ENCODE measurements around the gene RIT1. TPM values are rescaled to one million over a fixed set of nuclear protein-coding genes. Genes with fewer than 3 reads are reported as not detected.
A peak's percentile ranks its signal among the peaks of the same experiment; 100 is the strongest.
"Not testable (repeated sequence)": the region's sequence is repeated elsewhere in the genome, so short reads cannot be mapped to it uniquely, and the experiment has no call there.

RIT1 gene
- total RNA-seq, 2 experiments from 2014 or later, result 21.6 to 24.1 TPM

DNA sequence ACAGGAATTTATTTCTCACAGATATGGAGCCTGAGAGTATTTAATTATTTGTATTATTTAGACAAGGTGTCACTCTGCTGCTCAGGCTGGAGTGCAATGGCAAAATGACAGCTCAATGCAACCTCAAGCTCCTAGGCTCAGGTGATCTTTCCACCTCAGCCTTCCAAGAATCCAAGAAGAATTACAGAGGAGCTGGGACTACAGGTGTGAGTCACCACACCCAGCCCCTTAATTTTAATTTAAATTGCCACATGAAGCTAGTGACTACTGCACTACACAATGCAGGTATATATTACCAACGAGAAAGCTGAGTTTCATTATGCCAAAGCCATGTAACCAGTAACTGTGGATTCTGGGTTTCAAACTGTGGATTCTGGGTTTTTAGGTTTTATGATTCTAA lies 20.9 kb upstream of the RIT1 start:
- DNase-seq (no peak), ATAC-seq (no peak)
- Mint-ChIP-seq H3K4me1 (ENCODE audit: low read depth) (peaks cover 39% of the 10 kb centered on the region), H3K36me3 (ENCODE audit: low read depth) (peaks cover 43% of the 10 kb centered on the region), H3K27me3 (no peaks in the 10 kb centered on the region), H3K9me3 (no peaks in the 10 kb centered on the region), H3K27ac (peak overlapping the region; percentile 27), H3K4me3 (no peak overlapping the region)
- CTCF ChIA-PET, result interaction anchor here (0.6 to 6.1 kb wide), 7 partner anchors 10 to 134 kb away, joined by 3 to 78 read pairs (median 3); no protein-coding TSS in a partner anchor
- intact Hi-C loops (cut with micrococcal nuclease), result no loop called here
- POLR2A ChIA-PET, result interaction anchor here (0.7 to 6.0 kb wide), 9 partner anchors 10 to 64 kb away, joined by 3 to 46 read pairs (median 4); partner anchors contain the start of gene ARHGEF2
- TF ChIP-seq, protein P1, sequence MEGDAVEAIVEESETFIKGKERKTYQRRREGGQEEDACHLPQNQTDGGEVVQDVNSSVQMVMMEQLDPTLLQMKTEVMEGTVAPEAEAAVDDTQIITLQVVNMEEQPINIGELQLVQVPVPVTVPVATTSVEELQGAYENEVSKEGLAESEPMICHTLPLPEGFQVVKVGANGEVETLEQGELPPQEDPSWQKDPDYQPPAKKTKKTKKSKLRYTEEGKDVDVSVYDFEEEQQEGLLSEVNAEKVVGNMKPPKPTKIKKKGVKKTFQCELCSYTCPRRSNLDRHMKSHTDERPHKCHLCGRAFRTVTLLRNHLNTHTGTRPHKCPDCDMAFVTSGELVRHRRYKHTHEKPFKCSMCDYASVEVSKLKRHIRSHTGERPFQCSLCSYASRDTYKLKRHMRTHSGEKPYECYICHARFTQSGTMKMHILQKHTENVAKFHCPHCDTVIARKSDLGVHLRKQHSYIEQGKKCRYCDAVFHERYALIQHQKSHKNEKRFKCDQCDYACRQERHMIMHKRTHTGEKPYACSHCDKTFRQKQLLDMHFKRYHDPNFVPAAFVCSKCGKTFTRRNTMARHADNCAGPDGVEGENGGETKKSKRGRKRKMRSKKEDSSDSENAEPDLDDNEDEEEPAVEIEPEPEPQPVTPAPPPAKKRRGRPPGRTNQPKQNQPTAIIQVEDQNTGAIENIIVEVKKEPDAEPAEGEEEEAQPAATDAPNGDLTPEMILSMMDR (IDR thresholded peaks at IDR 0.05), result no peak

DNA sequence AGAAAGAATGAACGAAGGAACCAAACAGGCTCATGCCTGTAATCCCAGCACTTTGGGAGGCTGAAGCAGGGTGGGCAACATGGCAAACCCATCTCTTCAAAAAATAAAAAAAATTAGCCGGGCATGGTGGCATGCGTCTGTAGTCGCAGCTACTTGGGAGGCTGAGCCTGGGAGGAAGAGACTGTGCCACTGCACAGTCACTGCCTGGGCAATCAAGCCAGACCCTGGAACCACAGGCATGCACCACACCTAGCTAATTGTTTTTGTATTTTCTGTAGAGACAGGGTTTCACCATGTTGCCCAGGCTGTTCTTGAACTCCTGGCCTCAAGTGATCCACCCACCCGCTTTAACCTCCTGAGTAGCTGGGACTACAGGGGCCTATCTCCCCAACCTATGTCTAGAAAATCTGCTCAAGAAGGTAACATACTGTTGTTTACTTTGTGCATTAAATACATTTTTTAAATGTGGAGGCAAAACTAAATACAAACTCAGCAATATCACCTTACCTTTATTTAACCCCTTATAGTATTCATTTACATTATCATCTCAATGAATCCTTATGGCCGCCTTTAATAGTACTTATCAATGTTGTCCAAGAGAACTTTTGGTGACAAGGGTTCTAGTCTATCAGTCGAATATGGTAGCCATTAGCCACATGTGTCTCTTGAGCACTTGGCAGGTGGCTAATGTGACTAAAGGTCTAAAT lies 20.3 kb upstream of the RIT1 start:
- no peak overlapping the region for H3K4me3 Mint-ChIP-seq
- peaks cover 49% of the 10 kb centered on the region for H3K36me3 Mint-ChIP-seq (ENCODE audit: low read depth)
- POLR2A ChIA-PET, result interaction anchor here (0.5 to 6.0 kb wide), 8 partner anchors 10 to 1765 kb away, joined by 3 to 46 read pairs (median 4); partner anchors contain the start of gene ARHGEF2
- intact Hi-C loops (cut with micrococcal nuclease), result no loop called here
- no peaks in the 10 kb centered on the region for H3K27me3 Mint-ChIP-seq
- CTCF ChIA-PET, result interaction anchor here (1.2 to 6.1 kb wide), 4 partner anchors 45 to 135 kb away, joined by 3 to 78 read pairs (median 12); partner anchors contain the start of genes LAMTOR2 and UBQLN4
- H3K4me1 Mint-ChIP-seq (ENCODE audit: low read depth), result peaks cover 39% of the 10 kb centered on the region
- TF ChIP-seq, protein P1 (IDR thresholded peaks at IDR 0.05), result no peak
- ATAC-seq (no peak), DNase-seq (no peak)
- H3K9me3 Mint-ChIP-seq, result no peaks in the 10 kb centered on the region
- H3K27ac Mint-ChIP-seq, result peak overlapping the region; percentile 27

DNA sequence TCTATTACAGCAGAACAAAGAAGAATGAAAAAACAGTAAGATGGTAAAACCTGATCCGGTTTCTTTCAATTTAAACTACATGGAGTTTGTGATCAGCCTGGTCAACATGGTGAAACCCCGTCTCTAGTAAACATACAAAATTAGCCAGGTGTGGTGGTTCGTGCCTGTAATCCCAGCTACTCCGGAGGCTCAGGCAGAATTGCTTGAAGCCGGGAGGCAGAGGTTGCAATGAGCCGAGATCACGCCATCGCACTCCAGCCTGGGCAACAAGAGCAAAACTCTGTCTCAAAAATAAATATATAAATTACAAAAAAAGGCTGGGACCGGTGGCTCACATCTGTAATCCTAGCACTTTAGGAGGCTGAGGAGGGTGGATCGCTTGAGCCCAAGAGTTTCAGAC lies 19.6 kb upstream of the RIT1 start:
- H3K9me3 Mint-ChIP-seq, result not testable (repeated sequence)
- CTCF ChIA-PET, result interaction anchor here (1.2 to 6.1 kb wide), 4 partner anchors 48 to 123 kb away, joined by 3 to 78 read pairs (median 6); partner anchors contain the start of genes ARHGEF2, LAMTOR2 and UBQLN4
- H3K4me3 Mint-ChIP-seq, result peak overlapping the region; percentile 38

GRCh38 chr1:155929057-155929456 lies 17.9 kb upstream of the RIT1 start:
- H3K4me3 Mint-ChIP-seq, result no peak overlapping the region
- H3K36me3 Mint-ChIP-seq (ENCODE audit: low read depth), result peaks cover 56% of the 10 kb centered on the region
- POLR2A ChIA-PET, result interaction anchor here (0.6 to 5.5 kb wide), 3 partner anchors 7 to 100 kb away, joined by 3 to 35 read pairs (median 18); partner anchors contain the start of gene ARHGEF2

More for the DNA sequence above, 19.6 kb upstream of the RIT1 start:
- H3K27ac Mint-ChIP-seq, result peak overlapping the region; percentile 70
- POLR2A ChIA-PET, result interaction anchor here (0.5 to 6.0 kb wide), 6 partner anchors 9 to 1764 kb away, joined by 3 to 46 read pairs (median 11); partner anchors contain the start of gene ARHGEF2
- H3K27me3 Mint-ChIP-seq; intact Hi-C loops (cut with micrococcal nuclease); DNase-seq; ATAC-seq: not testable (repeated sequence)
- peaks cover 36% of the 10 kb centered on the region for H3K4me1 Mint-ChIP-seq (ENCODE audit: low read depth)
- peaks cover 52% of the 10 kb centered on the region for H3K36me3 Mint-ChIP-seq (ENCODE audit: low read depth)

GRCh38 chr1:155925506-155925905 lies 14.4 kb upstream of the RIT1 start:
- H3K9me3 Mint-ChIP-seq, result no peaks in the 10 kb centered on the region
- peaks cover 57% of the 10 kb centered on the region for H3K36me3 Mint-ChIP-seq (ENCODE audit: low read depth)
- POLR2A ChIA-PET, result no interaction called here
- H3K27ac Mint-ChIP-seq, result no peak overlapping the region
- DNase-seq (no peak), ATAC-seq (no peak)
- H3K27me3 Mint-ChIP-seq, result no peaks in the 10 kb centered on the region
- TF ChIP-seq, protein P1 (IDR thresholded peaks at IDR 0.05), result no peak
- intact Hi-C loops (cut with micrococcal nuclease), result no loop called here
- CTCF ChIA-PET, result no interaction called here
- no peak overlapping the region for H3K4me3 Mint-ChIP-seq
- H3K4me1 Mint-ChIP-seq (ENCODE audit: low read depth), result peaks cover 15% of the 10 kb centered on the region

More at GRCh38 chr1:155929057-155929456, 17.9 kb upstream of the RIT1 start:
- no peaks in the 10 kb centered on the region for H3K27me3 Mint-ChIP-seq
- CTCF ChIA-PET, result interaction anchor here (1.9 kb wide), 1 partner anchor 61 kb away, joined by 7 read pairs; no protein-coding TSS in a partner anchor
- ATAC-seq (no peak), DNase-seq (no peak)
- intact Hi-C loops (cut with micrococcal nuclease), result no loop called here
- TF ChIP-seq, protein P1 (IDR thresholded peaks at IDR 0.05), result no peak
- H3K9me3 Mint-ChIP-seq, result no peaks in the 10 kb centered on the region
- peak overlapping the region; percentile 31 for H3K27ac Mint-ChIP-seq
- H3K4me1 Mint-ChIP-seq (ENCODE audit: low read depth), result peaks cover 36% of the 10 kb centered on the region
